Stimulated activated CD8-positive, alpha-beta memory T cell treated with anti-CD3 and anti-CD28 coated beads, Interleukin-12 subunit alpha, Interleukin-12 subunit beta, amount 100 ng/mL, for 24 hours (primary cell): ENCODE results near the gene CRACR2A.

Source experiments
- DNase-seq: peaks from one replicate; pipeline ENCODE4 v3.0.0-alpha.2; 2020; ENCODE audit errors: extremely low read depth

CRACR2A gene

DNA sequence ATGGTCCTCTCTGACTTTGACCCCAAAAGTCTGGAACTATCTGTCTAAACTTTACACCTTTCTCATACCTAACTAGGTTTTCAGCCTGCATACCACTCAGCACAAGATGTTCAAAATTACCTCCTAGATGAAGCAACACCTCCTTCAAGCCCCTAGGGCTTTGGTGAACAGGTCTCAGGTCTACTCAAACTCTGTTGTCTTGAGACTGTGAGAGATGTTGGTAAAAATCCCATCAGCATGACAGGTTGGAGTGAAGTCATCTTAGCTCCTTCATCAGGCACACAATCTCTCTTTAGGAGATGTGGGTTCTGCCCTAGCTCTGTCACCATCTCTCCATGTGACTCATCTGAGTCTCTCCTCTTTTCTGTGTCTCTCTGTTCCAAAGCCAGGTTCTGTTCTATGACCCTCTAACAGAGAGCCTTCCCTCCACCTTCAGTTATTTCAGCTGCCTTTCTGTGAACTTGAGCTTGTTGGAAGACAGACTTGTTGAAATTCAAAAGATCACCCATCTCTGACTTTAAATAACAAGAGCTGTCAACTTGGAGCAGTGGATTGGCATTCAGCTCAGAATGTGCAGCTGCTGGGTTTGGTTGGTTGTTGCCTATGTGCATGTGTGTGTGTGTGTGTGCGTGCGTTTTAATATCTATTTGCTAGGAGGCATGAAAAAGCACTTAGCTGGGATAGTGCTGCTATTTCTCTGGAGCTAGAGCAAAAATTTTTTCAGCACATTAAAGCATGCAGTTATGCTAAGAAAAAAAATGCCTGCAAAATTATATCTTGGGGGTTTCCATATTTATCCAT, 130.7 kb downstream of the CRACR2A start:
- no peak for DNase-seq

GRCh38 chr12:3620856-3621255, 132.1 kb downstream of the CRACR2A start:
- no peak for DNase-seq

DNA sequence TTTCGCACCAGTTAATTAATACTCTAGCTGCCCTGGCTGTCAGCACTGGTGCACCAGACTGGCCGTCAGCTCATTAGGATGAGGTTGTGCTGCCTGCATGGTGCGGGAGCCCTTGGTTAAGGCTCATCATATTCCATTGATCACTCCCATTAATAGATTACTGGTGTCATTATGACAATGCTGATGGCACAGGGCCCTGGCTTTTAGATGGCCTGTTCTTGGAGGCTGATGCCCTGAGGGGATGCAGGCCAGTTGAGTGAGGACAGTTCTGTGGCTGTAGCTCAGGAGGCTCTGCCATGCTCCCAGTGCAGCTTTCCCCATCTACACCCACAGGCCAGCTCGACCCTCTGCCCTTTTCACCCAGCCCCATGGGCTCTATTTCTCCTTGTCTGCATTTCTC, 135.3 kb downstream of the CRACR2A start:
- no peak for DNase-seq

DNA sequence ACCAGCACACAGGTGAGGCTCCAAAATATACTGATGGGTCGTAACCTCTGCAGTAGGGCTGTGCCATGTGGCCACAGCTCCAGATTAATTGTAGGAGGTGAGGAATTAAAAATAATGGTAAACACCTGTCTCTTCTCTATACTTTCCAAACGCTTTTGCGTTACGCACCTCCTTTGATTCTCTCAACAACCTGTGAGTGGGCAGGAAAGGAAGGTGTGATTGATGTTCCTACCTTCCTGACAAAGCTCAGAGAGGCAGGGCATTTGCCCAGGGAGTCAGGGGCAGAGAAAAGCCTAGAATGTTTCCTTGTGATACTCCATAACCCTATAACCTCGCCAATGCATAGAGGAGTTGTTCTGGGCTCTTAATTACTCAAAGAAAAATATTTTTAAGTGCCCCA, 137.0 kb downstream of the CRACR2A start:
- no peak for DNase-seq

GRCh38 chr12:3614806-3615466, 138.0 kb downstream of the CRACR2A start:
- no peak for DNase-seq

DNA sequence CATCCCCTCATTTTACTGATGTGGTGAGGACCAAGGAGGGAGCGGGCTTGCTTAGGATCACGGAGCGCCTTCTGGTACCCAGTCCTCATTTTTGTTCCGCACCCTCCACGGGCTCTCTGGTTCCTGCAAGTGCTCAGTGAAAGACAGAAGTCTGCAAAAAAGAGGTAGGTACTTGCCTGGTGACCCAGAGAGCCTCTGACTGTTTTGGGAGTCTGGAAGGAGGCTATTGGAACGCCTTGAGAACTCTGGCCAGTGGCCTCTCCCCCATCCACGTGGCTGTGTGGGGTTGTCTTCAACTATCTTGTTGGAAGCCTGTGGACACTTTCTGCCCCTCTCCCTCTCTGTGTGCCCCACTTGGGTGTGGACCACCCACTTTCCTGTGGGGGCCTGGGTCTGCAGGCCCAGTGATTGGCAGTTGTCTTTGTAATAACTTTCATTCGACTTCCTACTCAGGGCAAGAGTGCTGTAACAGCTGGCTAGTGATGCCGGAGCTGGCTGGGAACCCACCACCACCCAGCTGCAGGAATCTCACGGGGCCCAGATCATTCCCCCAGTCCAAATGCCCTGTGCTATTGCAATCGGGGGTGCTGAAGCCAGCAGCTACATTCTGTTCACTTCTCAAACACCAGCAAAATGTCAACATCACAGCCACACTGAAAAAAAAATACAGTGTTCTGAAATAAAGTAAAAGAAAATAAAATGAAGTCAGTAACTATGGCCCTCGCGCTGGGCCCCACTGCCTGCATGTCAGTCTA, 139.1 kb downstream of the CRACR2A start:
- no peak for DNase-seq

DNA sequence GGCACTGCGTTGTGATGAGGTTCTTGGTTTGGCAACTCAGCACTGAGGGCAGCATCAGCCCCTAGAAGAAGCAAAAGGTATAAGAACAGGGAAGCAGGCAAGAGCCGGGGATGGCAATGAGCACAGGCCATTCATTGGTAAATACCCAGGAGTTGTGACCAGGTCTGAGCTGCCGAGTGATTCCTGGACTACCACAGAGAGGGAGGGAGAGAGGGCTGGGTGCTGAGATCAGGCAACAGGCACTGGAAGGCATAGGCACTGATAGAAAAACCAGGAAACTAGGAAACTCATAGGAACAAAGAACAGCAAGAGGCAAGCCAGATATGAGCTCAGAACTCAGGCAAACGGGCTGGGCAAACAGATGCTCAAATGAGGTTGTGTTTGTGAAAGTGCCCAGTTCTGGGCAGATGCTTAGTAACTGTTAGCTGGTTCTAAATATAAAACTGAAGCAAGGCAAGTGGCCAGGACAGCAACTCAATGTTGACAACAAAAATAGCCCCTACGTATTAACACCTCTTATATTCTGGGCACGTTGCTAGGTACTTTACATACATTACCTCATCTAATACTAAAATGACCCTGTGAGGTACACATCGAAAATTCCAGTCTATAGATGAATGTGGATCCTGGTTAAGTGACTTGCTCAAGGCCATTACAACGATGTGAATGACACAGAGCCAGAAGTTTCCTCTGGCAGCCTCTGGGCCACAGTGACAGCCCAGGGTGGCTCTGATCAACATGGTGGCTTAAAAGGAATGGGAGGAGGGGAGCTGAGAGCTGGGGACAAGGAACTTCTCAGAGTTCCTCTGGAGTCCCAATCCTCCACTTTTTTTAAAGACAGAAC, 140.8 kb downstream of the CRACR2A start:
- no peak for DNase-seq

GRCh38 chr12:3607821-3608220, 145.1 kb downstream of the CRACR2A start:
- no peak for DNase-seq

DNA sequence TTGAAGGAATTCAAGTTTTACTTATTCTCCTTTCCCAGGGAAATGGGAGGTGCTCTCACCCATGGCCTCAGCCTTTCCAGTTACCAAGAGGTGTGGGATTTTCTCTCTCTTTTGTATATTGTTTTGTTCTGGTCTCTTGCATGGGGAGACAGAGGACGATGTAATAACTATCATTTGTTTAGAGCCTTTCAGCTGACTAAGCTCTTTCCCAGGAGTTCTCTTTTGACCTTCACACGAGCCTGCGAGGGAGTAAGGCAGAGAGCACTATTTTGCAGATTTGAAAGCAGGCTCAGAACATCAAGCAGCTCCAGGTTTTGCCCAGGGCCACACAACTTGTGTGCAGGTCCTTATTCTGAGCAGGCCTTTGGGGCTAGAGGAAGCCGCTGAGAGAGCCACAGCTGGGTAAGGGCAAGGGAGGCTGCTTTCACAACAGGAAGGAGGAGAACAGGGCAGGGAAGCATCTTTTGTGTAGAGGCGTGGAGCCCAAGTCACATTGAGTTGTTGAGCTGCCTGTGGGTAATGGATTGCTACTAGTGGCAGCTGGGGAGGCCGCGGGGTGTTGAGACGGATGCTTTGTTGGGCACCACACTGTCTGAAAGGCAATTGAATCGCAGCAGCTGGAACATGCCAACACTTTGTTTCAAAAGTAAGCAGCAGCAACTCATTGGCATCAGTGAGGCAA, 145.7 kb downstream of the CRACR2A start:
- no peak for DNase-seq

GRCh38 chr12:3606128-3606527, 146.8 kb downstream of the CRACR2A start:
- DNase-seq: no peak

DNA sequence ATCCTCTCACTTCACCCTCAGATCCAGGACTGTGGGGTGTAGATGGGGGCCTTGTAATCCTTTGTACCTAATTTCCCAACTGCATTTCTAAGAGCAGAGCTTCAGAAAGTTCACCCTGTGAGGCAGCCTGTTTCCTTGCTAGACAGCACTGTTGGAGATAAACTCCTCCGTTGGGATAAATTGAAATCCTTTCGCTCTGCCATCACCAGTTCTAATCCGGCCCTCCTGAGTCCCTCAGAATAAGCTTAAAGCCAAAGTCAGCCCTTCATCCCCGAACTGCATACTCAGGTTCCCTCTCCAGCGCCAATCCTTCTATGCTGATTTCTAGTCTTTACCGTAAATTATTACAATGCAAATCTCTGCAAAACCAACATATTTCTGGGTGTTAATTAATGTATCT, 147.2 kb downstream of the CRACR2A start:
- DNase-seq: no peak

- DNase-seq: no peak
Observed at GRCh38 chr12:3604748-3605586, 147.9 kb downstream of the CRACR2A start.

DNA sequence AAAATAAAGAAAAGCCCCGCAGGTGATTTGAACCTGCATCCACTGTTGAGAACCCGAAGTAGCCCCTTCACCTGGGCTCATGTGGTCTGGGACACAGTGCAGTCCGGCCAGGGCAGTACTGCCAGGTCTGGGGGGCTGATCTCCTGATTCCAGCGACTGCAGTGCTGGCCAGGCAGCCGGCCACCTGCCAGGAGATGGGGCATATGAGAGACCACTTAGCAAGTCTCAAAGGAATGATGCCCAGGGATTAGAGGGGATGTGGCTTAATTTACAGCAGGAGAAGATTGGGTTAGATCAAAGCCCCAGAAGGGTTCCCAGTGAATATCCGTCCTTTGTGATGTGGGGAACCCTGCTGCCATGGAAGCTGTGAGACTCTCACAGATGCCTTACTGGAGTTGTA, 148.6 kb downstream of the CRACR2A start:
- no peak for DNase-seq

- no peak for DNase-seq
Observed at GRCh38 chr12:3603576-3603975, 149.3 kb downstream of the CRACR2A start.

GRCh38 chr12:3602488-3602887, 150.4 kb downstream of the CRACR2A start:
- no peak for DNase-seq

DNA sequence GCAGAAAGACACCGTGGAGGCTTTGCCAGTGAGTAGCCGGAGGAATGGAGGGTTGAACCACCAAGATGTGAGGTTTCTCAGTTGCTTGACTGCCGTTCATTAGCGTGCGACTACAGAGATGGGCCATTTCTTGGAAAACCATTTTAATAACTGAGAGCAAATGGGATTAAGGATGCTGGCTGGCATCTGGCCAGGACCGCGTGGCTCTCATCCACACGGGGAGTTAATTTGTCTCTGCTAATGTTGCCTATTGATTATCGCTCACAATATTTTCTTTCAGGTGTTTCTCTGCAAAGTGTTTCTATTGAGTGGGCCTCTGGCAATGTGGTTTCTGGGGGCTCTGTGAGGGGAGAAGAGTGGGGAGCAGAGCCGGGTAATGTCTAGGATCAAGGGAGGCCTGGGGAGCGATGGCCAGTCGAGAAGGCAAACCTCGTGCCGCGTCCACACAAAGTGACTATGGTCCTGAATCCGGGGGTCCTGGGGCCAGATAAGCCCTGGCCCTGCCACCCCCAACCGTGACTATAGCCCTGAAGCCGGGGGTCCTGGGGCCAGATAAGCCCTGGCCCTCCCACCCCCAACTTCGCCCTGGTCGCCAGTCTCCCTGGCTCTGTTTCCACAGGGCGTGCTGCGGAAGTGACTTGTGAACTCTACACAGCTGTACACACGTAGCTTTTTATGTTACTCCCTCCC, 151.3 kb downstream of the CRACR2A start:
- no peak for DNase-seq

GRCh38 chr12:3600951-3601350, 152.0 kb downstream of the CRACR2A start:
- no peak for DNase-seq

- no peak for DNase-seq
Observed at GRCh38 chr12:3600039-3600720, 152.7 kb downstream of the CRACR2A start.
